Measurements from ENCODE around the gene GGPS1. TPM values are rescaled to one million over a fixed set of nuclear protein-coding genes. Genes with fewer than 3 reads are reported as not detected.

Gene GGPS1
- total RNA-seq, 1 experiment from 2014 or later, result 37.3 TPM

- CTCF ChIA-PET, result interaction anchor here (0.7 kb wide), 1 partner anchor 119 kb away, joined by 3 read pairs; no protein-coding TSS in a partner anchor
- POLR2A ChIA-PET, result interaction anchor here (1.5 to 1.6 kb wide), 2 partner anchors 9 to 33 kb away, joined by 4 read pairs; partner anchors contain the start of genes ARID4B and GGPS1
- no peak for ATAC-seq
- peaks cover 17% of the 10 kb centered on the region for H3K9me3 Mint-ChIP-seq
- no peak overlapping the region for H3K27ac Mint-ChIP-seq
- no peak overlapping the region for H3K4me3 Mint-ChIP-seq
- TF ChIP-seq GABPB1 (CRISPR knock-in tag; IDR thresholded peaks at IDR 0.05) (peak; percentile 54; the same call in 1 of the 2 replicates), NR1H2 (CRISPR knock-in tag; IDR thresholded peaks at IDR 0.05) (no peak)
- no peak for DNase-seq (ENCODE audit: low spot score)
- no peaks in the 10 kb centered on the region for H3K27me3 Mint-ChIP-seq (ENCODE audit: low read depth)
- peaks cover 24% of the 10 kb centered on the region for H3K4me1 Mint-ChIP-seq
- peaks cover 19% of the 10 kb centered on the region for H3K36me3 Mint-ChIP-seq
Observed at GRCh38 chr1:235295902-235296350, 32.4 kb upstream of the GGPS1 start.

GRCh38 chr1:235296729-235297128 lies 31.6 kb upstream of the GGPS1 start:
- H3K36me3 Mint-ChIP-seq, result peaks cover 19% of the 10 kb centered on the region
- H3K27ac Mint-ChIP-seq, result no peak overlapping the region
- CTCF ChIA-PET, result no interaction called here
- peaks cover 17% of the 10 kb centered on the region for H3K9me3 Mint-ChIP-seq
- no peaks in the 10 kb centered on the region for H3K27me3 Mint-ChIP-seq (ENCODE audit: low read depth)
- no peak overlapping the region for H3K4me3 Mint-ChIP-seq
- no peak for ATAC-seq
- DNase-seq (ENCODE audit: low spot score), result no peak
- POLR2A ChIA-PET, result interaction anchor here (1.5 to 1.6 kb wide), 2 partner anchors 8 to 32 kb away, joined by 4 read pairs; partner anchors contain the start of genes ARID4B and GGPS1
- H3K4me1 Mint-ChIP-seq, result peaks cover 24% of the 10 kb centered on the region
- TF ChIP-seq ZNF281 (CRISPR knock-in tag; IDR thresholded peaks at IDR 0.05) (no peak), AFF4 (CRISPR knock-in tag; IDR thresholded peaks at IDR 0.05; ENCODE audit: borderline replicate concordance) (no peak), E2F4 (CRISPR knock-in tag; IDR thresholded peaks at IDR 0.05; ENCODE audit: borderline replicate concordance, low read depth) (no peak), ATF1 (CRISPR knock-in tag; IDR thresholded peaks at IDR 0.05) (no peak), ATF2 (CRISPR knock-in tag; IDR thresholded peaks at IDR 0.05; ENCODE audit: borderline replicate concordance, low read depth) (no peak), ZBTB43 (CRISPR knock-in tag; IDR thresholded peaks at IDR 0.05) (no peak), ZNF416 (CRISPR knock-in tag; IDR thresholded peaks at IDR 0.05) (no peak), ZNF671 (CRISPR knock-in tag; IDR thresholded peaks at IDR 0.05) (no peak), NFYB (CRISPR knock-in tag; conservative IDR thresholded peaks at IDR 0.05; ENCODE audit: low read depth) (no peak), USF1 (CRISPR knock-in tag; IDR thresholded peaks at IDR 0.05) (no peak), ZNF512 (CRISPR knock-in tag; IDR thresholded peaks at IDR 0.05; ENCODE audit: borderline replicate concordance) (no peak), ESRRA (CRISPR knock-in tag; IDR thresholded peaks at IDR 0.05; ENCODE audit: borderline replicate concordance) (no peak), CDX4 (CRISPR knock-in tag; IDR thresholded peaks at IDR 0.05; ENCODE audit: borderline replicate concordance) (no peak), STAT6 (CRISPR knock-in tag; conservative IDR thresholded peaks at IDR 0.05; ENCODE audit: low read depth) (no peak), GTF2I (CRISPR knock-in tag; conservative IDR thresholded peaks at IDR 0.05) (no peak)
